Kidney epithelial cell (primary cell): ENCODE results near the gene MAP3K20. TPM values are rescaled to one million over a fixed set of nuclear protein-coding genes. Genes with fewer than 3 reads are reported as not detected.

Source experiments
- DNase-seq: peaks from one replicate; pipeline ENCODE4 v3.0.0-alpha.2; 2010; ENCODE audit warnings: low read depth
- H3K27me3 ChIP-seq: 2 replicates; pipeline ENCODE4 v1.6.0; 2011; ENCODE audit warnings: low read length; ENCODE audit not compliant: control insufficient read depth, insufficient read depth
- H3K36me3 ChIP-seq: 2 replicates; pipeline ENCODE4 v1.5.1; 2011; ENCODE audit warnings: low read length; ENCODE audit not compliant: control insufficient read depth, insufficient read depth
- H3K4me3 ChIP-seq: 2 replicates; pipeline ENCODE4 v1.5.1; 2011; ENCODE audit warnings: low read depth, mild to moderate bottlenecking, control low read depth, low read length
- total RNA-seq: library from RNA; depleted of rRNA; stranded (reverse); fragments of >200 nt; gene quantifications from 2 replicates; pipeline ENCODE4 v1.2.3, GENCODE V29; 2015
- TF ChIP-seq, protein P1 (sequence below): IDR thresholded peaks from 2 replicates; pipeline ENCODE4 v1.5.1; 2011; ENCODE audit warnings: mild to moderate bottlenecking, moderate library complexity, low read length, control low read depth, inconsistent platforms; ENCODE audit not compliant: insufficient read depth, poor library complexity, severe bottlenecking

MAP3K20 gene
- total RNA-seq, 1 donor from 2014 or later, result 18.9 TPM

DNA sequence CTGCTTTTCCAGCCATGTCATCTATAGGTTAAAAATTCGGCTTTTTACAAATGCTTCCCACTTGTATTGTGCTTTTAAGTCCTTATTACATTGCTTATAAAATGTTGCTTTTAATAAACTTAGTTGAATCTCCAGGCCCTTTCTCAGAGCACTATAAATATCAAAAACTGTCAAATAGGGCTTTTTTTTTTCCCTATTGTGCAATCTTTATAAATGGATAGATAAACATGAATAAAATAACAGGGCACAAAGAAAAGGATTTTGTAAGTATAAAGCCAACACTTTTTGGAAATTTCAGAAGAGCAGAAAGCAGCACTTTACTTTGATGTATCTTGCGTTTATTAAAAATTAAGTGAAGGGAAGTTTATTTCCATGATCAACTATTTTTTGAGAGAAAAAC, 171.5 kb downstream of the MAP3K20 start:
- TF ChIP-seq, protein P1, sequence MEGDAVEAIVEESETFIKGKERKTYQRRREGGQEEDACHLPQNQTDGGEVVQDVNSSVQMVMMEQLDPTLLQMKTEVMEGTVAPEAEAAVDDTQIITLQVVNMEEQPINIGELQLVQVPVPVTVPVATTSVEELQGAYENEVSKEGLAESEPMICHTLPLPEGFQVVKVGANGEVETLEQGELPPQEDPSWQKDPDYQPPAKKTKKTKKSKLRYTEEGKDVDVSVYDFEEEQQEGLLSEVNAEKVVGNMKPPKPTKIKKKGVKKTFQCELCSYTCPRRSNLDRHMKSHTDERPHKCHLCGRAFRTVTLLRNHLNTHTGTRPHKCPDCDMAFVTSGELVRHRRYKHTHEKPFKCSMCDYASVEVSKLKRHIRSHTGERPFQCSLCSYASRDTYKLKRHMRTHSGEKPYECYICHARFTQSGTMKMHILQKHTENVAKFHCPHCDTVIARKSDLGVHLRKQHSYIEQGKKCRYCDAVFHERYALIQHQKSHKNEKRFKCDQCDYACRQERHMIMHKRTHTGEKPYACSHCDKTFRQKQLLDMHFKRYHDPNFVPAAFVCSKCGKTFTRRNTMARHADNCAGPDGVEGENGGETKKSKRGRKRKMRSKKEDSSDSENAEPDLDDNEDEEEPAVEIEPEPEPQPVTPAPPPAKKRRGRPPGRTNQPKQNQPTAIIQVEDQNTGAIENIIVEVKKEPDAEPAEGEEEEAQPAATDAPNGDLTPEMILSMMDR, result no peak
- DNase-seq, result no peak
- Histone ChIP-seq H3K27me3 (no peaks in the 10 kb centered on the region), H3K36me3 (no peaks in the 10 kb centered on the region), H3K4me3 (no peak overlapping the region)

DNA sequence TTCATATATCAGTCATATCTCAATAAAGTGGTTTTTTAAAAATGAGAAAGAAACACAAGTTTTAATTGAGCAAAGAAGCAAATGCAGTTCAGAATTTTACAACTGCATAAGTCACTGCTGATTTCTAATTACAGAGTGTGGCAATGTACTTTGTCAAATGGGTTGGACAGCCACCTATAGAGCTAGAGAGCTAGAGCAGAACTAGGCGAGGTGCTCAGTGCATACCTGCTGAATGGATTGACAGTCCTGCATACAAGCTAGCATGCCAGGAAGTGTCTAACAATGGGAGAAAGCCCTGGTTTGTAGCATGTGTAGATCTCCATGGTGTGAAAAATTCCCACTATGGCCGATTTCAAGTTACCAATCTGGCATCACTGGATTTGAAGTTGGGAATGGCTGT, 172.7 kb downstream of the MAP3K20 start:
- H3K36me3 ChIP-seq, result no peaks in the 10 kb centered on the region
- H3K27me3 ChIP-seq, result no peaks in the 10 kb centered on the region
- TF ChIP-seq, protein P1, result no peak
- H3K4me3 ChIP-seq, result no peak overlapping the region
- DNase-seq, result no peak

DNA sequence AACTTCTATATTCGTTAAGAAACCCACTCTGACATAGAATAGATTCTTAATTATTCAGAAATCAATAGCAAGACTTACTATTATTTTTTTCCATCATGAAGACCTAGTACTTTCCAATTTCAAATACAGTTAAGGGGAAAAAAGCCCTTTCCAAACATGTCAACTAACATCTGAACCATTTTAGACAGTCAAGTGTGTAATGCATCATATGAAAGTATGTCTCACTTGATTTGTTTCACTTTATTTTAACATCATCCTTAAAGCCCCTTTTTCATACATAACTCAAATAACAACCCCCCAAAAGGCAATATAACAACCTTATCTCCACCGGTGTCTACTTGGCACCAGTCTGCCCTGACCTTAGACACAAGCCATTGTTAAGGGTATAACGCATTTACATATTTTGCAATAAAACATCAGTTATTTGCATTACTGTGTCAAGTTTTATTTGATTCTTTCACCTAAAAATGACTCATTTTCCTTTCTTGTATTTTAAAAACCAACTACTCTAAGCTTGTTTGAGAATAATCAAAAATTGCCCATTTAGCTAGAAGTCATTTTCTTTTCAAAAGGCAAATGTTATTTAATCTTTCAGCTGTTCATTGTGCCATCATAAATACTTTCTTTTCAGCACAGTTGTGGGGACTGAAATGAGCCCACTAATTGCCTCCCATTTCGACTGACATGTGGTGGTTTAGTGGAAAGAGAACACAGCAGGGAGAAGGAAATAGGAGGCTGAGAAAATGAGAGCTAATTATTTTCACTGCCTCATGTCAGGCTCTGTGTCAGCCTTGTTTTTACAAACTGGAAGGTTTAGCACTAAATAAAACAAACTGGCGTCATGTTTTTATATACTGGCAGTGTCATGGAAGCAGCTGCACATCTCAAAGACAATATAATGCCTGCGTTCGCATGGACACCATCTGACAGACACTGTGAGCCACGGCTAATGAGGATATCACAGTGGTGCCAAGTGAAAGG, 174.3 kb downstream of the MAP3K20 start:
- Histone ChIP-seq H3K4me3 (no peak overlapping the region), H3K27me3 (no peaks in the 10 kb centered on the region), H3K36me3 (no peaks in the 10 kb centered on the region)
- no peak for DNase-seq
- TF ChIP-seq, protein P1, result no peak

DNA sequence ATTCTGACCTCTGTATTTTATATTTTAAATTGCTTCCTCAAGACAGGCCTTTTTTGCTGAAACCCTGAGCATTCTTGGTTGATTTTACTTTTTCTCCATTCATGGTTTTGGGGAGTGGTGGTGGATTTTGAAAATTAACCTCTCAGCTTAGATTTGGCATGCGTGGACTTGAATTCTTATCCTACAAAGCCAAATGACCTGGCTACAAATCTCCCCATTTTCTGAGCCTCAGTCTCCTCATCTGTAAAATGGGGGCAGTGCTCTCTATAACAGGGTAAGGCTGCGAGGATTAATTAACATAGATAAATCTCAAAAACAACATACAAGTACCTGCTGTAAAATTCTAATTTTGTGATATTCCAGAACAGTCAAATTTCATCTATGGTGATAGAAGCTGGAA, 175.6 kb downstream of the MAP3K20 start:
- TF ChIP-seq, protein P1, result no peak
- DNase-seq, result no peak
- Histone ChIP-seq H3K36me3 (no peaks in the 10 kb centered on the region), H3K27me3 (no peaks in the 10 kb centered on the region), H3K4me3 (no peak overlapping the region)

DNA sequence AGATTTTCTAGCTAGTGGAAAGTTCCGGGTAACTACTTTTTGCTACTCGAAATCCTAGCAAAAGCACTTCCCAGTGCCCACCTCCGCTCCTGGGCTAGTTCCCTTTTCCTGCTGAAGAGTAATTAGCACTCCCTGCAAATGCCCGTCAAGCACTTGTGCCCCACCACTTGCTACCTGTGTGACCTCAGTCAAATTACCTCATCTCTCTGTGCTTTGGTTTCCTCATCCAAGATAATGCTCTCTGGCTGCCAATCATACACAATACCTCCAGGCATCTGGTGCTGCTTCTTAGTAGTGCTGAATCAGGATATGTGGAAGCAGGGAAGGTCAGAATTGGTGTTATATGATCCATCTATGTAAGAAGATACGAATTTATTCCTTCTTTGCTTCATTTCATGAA, 176.9 kb downstream of the MAP3K20 start:
- Histone ChIP-seq H3K4me3 (no peak overlapping the region), H3K36me3 (no peaks in the 10 kb centered on the region), H3K27me3 (no peaks in the 10 kb centered on the region)
- TF ChIP-seq, protein P1, result no peak
- DNase-seq, result no peak

DNA sequence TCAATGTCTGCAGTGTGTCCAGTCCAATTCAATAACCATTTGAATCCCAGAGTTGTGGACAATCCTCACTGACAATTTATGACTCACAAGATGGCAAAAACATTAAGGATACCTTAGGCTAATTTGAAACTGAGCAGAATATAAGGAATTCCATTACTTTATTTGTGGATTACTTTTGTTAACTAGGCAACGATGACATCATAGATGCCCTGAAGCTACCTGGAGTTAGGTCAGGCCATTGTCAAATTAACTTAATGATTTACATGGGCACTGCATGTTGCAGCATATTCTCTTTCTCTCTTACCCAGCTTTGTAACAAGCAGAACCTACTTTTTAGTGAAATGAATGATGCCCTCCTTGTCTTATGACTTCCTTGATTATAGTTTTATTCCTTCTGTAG, 179.0 kb downstream of the MAP3K20 start:
- no peaks in the 10 kb centered on the region for H3K27me3 ChIP-seq
- peak; percentile 31 for DNase-seq
- no peak overlapping the region for H3K4me3 ChIP-seq
- H3K36me3 ChIP-seq, result no peaks in the 10 kb centered on the region
- TF ChIP-seq, protein P1, result no peak
